ENCODE results near the gene SMYD3. TPM values are rescaled to one million over a fixed set of nuclear protein-coding genes. Genes with fewer than 3 reads are reported as not detected.

SMYD3 gene
- total and polyA plus RNA-seq, 2 of the 13 experiments (the other 11 are each of a cell fraction or from before 2014, with no cell fraction given) = 27.7 to 35.8 TPM

GRCh38 chr1:246113555-246114095, 393.5 kb downstream of the SMYD3 start:
- no peak overlapping the region for H3K4me2 ChIP-seq (ENCODE audit: low read depth, low read length)
- FAIRE-seq = no peak
- no TSS peak for BruUV-seq (replicated peaks)

More at GRCh38 chr1:246113555-246114095, 393.5 kb downstream of the SMYD3 start:
- no peak for TF ChIP-seq ZNF362 (CRISPR knock-in tag; IDR thresholded peaks at IDR 0.05; ENCODE audit: borderline replicate concordance)
- no peak for TF ChIP-seq ZKSCAN8 (CRISPR knock-in tag; IDR thresholded peaks at IDR 0.05; ENCODE audit: borderline replicate concordance)
- TF ChIP-seq GLMP (CRISPR knock-in tag; IDR thresholded peaks at IDR 0.05; ENCODE audit: borderline replicate concordance) = no peak
- no peak for TF ChIP-seq ZNF598 (CRISPR knock-in tag; IDR thresholded peaks at IDR 0.05; ENCODE audit: borderline replicate concordance)
- TF ChIP-seq ZBTB7A (CRISPR knock-in tag; IDR thresholded peaks at IDR 0.05) = no peak
- no peak for TF ChIP-seq ZFP90 (CRISPR knock-in tag; IDR thresholded peaks at IDR 0.05; ENCODE audit: borderline replicate concordance)
- no peak for TF ChIP-seq ZNF317 (CRISPR knock-in tag; IDR thresholded peaks at IDR 0.05)
- no peak for TF ChIP-seq NFAT5 (CRISPR knock-in tag; IDR thresholded peaks at IDR 0.05)
- TF ChIP-seq ZNF414 (CRISPR knock-in tag; IDR thresholded peaks at IDR 0.05) = no peak
- TF ChIP-seq HHEX (CRISPR knock-in tag; IDR thresholded peaks at IDR 0.05) = no peak
- no peak for TF ChIP-seq ZNF235 (CRISPR knock-in tag; IDR thresholded peaks at IDR 0.05; ENCODE audit: borderline replicate concordance)
- H3K9ac ChIP-seq (ENCODE audit: insufficient read depth, low read depth, low read length) = no peak overlapping the region
- in situ Hi-C loops (cut with HindIII; ENCODE audit: extremely low pct_ligation_motif_present, low pct_unique_long_range_greater_than_20kb) = no loop called here
- no peaks in the 10 kb centered on the region for H4K20me1 ChIP-seq (ENCODE audit: insufficient read depth, low read length)
- DNase-seq (ENCODE audit: low spot score) = no peak
- ATAC-seq = no peak
- H3K79me2 ChIP-seq (ENCODE audit: insufficient read depth, low read length) = no peaks in the 10 kb centered on the region
- H3K4me3 ChIP-seq (replicated peaks in 1 of 3; ENCODE audit: insufficient read depth in 1 of 3, low read depth in 2 of 3, low read length in 3 of 3) = no peak overlapping the region
- no peak overlapping the region for H3K27ac ChIP-seq (ENCODE audit: extremely low read length, insufficient read depth, low read length)
- ChIA-PET CTCF (ENCODE audit: low intra/inter-chr PET ratio, low total read pairs) (no interaction called here), POLR2A (no interaction called here)
- no peaks in the 10 kb centered on the region for H3K9me3 ChIP-seq (ENCODE audit: low read length)
- no peak overlapping the region for H2AFZ ChIP-seq (ENCODE audit: low read length)
- 91% methylated on average over 8 of the region's 8 CpGs for WGBS (ENCODE audit: low lambda C conversion rate)
- intact Hi-C loops (cut with micrococcal nuclease; ENCODE audit: unreplicated experiment) = loop anchor here (10.0 kb wide), 1 partner anchor 959 kb away; the partner anchor contains the start of gene KIF26B
- H3K36me3 ChIP-seq (replicated peaks in 1 of 2; ENCODE audit: control insufficient read depth in 1 of 2, insufficient read depth in 2 of 2, low read length in 2 of 2) = no peaks in the 10 kb centered on the region
- no peaks in the 10 kb centered on the region for H3K27me3 ChIP-seq (ENCODE audit: control insufficient read depth in 1 of 2, insufficient read depth in 2 of 2, low read length in 2 of 2)
- peaks cover 4% of the 10 kb centered on the region for H3K4me1 ChIP-seq (ENCODE audit: insufficient read depth, low read length)
